Prostate gland (tissue), 2 donors: Measurements from ENCODE around the gene CREB3L1.

ENCODE experiments used
- CTCF ChIP-seq, 4 experiments: fragments of 200-600 bp in 2 of 4; fragments of 450-650 bp in 2 of 4; sonication (generic) in 2 of 4; IDR thresholded peaks; 1 replicate in 3 of 4; 2 replicates in 1 of 4; pipeline ENCODE4 v1.5.1; 2016 to 2019; ENCODE audit warnings: antibody characterized with exemption in 4 of 4, mild to moderate bottlenecking in 2 of 4, moderate library complexity in 2 of 4
- POLR2A ChIP-seq: fragments of 450-650 bp; IDR thresholded peaks from one replicate; pipeline ENCODE4 v1.6.1; 2016; ENCODE audit warnings: antibody characterized with exemption, mild to moderate bottlenecking
- POLR2AphosphoS5 ChIP-seq: sonication (generic); formaldehyde crosslinking; IDR thresholded peaks from one replicate; pipeline ENCODE4 v1.6.1; 2017; ENCODE audit warnings: antibody characterized with exemption

GRCh38 chr11:46242041-46242951, 35.2 kb upstream of the CREB3L1 start:
- TF ChIP-seq CTCF (IDR thresholded peaks at IDR 0.05), result no peak
- no peak for TF ChIP-seq POLR2A
- no peak for TF ChIP-seq POLR2AphosphoS5
